HepG2 (cell line): ENCODE measurements around the gene ZNF24.

ENCODE experiments used
- ESRRA ChIP-seq: sonication (generic); formaldehyde crosslinking; IDR thresholded peaks from 2 replicates; pipeline ENCODE4 v1.5.1; 2020; ENCODE audit warnings: mild to moderate bottlenecking, low read depth, missing genetic modification reagents
- GATAD2A ChIP-seq: IDR thresholded peaks from 2 replicates; pipeline ENCODE4 v1.6.1; 2016
- POLR2A ChIP-seq, 2 experiments: IDR thresholded peaks; 2 replicates each; pipeline ENCODE4 v1.6.1; 2011; ENCODE audit warnings: low read depth in 2 of 2, low read length in 2 of 2, mild to moderate bottlenecking in 1 of 2, moderate library complexity in 1 of 2; ENCODE audit not compliant: insufficient read depth in 1 of 2
- RAD21 ChIP-seq: fragments of 450-650 bp; formaldehyde crosslinking; IDR thresholded peaks from 2 replicates; pipeline ENCODE4 v1.5.0; 2020; ENCODE audit warnings: mild to moderate bottlenecking
- TBX2 ChIP-seq: sonication (generic); formaldehyde crosslinking; IDR thresholded peaks from 2 replicates; pipeline ENCODE4 v1.5.0; 2020; ENCODE audit warnings: missing genetic modification reagents, mild to moderate bottlenecking, borderline replicate concordance
- WIZ ChIP-seq: sonication (generic); formaldehyde crosslinking; IDR thresholded peaks from 2 replicates; pipeline ENCODE4 v1.5.1; 2020; ENCODE audit warnings: mild to moderate bottlenecking, missing genetic modification reagents
- ZNF24 ChIP-seq: fragments of 450-650 bp; IDR thresholded peaks from 2 replicates; pipeline ENCODE4 v1.6.1; 2017; ENCODE audit warnings: antibody characterized with exemption, mild to moderate bottlenecking
- ZNF460 ChIP-seq: sonication (generic); formaldehyde crosslinking; IDR thresholded peaks from 2 replicates; pipeline ENCODE4 v1.5.1; 2020; ENCODE audit warnings: missing genetic modification reagents, mild to moderate bottlenecking, borderline replicate concordance
- ZNF614 ChIP-seq: IDR thresholded peaks from 2 replicates; pipeline ENCODE4 v1.6.1; 2018; ENCODE audit warnings: missing biosample characterization, missing genetic modification reagents, inconsistent platforms, borderline replicate concordance
- TF ChIP-seq, protein P1 (sequence below): sonication (generic); formaldehyde crosslinking; IDR thresholded peaks from 2 replicates; pipeline ENCODE4 v1.5.0; 2020; ENCODE audit warnings: mild to moderate bottlenecking, missing genetic modification reagents, moderate library complexity
- TF ChIP-seq, protein P2 (sequence below): sonication (generic); formaldehyde crosslinking; IDR thresholded peaks from 2 replicates; pipeline ENCODE4 v1.5.1; 2020; ENCODE audit warnings: missing genetic modification reagents, mild to moderate bottlenecking, borderline replicate concordance
- TF ChIP-seq, protein P3 (sequence below): sonication (generic); formaldehyde crosslinking; IDR thresholded peaks from 2 replicates; pipeline ENCODE4 v1.4.0; 2020; ENCODE audit warnings: missing genetic modification reagents
- TF ChIP-seq, protein P4 (sequence below): sonication (generic); formaldehyde crosslinking; IDR thresholded peaks from 2 replicates; pipeline ENCODE4 v1.9.0; 2021; ENCODE audit warnings: missing genetic modification reagents, mild to moderate bottlenecking, borderline replicate concordance

DNA sequence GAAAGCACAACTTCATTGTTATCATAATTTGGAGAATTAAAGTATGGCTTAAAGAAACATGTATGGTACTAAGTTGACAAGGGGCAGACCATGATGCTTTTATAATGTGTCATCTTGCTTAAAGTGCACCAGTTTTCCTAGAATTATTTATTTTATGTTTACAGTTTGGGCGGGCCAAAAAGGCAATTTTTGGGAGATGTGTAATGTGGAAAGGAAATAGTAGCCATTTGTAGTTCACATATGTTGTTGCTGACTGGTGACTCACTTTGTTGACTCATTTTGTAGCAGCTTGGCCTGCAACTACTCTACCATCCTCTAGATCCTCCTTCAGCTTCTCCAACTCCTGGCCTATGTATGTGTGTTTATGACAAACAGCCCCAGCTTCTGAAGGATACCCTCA is 61.9 kb downstream of the ZNF24 start:
- TF ChIP-seq ESRRA (CRISPR knock-in tag) (no peak), TBX2 (no peak), ZNF24 (no peak), ZNF614 (CRISPR knock-in tag) (no peak), POLR2A (IDR thresholded peaks at IDR 0.05; ENCODE audit: insufficient read depth in 1 of 2, low read depth in 2 of 2, low read length in 2 of 2) (no peak), RAD21 (CRISPR knock-in tag) (no peak), WIZ (CRISPR knock-in tag) (no peak), GATAD2A (CRISPR knock-in tag) (no peak), ZNF460 (CRISPR knock-in tag) (no peak)
- TF ChIP-seq, protein P1, sequence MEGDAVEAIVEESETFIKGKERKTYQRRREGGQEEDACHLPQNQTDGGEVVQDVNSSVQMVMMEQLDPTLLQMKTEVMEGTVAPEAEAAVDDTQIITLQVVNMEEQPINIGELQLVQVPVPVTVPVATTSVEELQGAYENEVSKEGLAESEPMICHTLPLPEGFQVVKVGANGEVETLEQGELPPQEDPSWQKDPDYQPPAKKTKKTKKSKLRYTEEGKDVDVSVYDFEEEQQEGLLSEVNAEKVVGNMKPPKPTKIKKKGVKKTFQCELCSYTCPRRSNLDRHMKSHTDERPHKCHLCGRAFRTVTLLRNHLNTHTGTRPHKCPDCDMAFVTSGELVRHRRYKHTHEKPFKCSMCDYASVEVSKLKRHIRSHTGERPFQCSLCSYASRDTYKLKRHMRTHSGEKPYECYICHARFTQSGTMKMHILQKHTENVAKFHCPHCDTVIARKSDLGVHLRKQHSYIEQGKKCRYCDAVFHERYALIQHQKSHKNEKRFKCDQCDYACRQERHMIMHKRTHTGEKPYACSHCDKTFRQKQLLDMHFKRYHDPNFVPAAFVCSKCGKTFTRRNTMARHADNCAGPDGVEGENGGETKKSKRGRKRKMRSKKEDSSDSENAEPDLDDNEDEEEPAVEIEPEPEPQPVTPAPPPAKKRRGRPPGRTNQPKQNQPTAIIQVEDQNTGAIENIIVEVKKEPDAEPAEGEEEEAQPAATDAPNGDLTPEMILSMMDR (CRISPR knock-in tag), result no peak
- TF ChIP-seq, protein P2, sequence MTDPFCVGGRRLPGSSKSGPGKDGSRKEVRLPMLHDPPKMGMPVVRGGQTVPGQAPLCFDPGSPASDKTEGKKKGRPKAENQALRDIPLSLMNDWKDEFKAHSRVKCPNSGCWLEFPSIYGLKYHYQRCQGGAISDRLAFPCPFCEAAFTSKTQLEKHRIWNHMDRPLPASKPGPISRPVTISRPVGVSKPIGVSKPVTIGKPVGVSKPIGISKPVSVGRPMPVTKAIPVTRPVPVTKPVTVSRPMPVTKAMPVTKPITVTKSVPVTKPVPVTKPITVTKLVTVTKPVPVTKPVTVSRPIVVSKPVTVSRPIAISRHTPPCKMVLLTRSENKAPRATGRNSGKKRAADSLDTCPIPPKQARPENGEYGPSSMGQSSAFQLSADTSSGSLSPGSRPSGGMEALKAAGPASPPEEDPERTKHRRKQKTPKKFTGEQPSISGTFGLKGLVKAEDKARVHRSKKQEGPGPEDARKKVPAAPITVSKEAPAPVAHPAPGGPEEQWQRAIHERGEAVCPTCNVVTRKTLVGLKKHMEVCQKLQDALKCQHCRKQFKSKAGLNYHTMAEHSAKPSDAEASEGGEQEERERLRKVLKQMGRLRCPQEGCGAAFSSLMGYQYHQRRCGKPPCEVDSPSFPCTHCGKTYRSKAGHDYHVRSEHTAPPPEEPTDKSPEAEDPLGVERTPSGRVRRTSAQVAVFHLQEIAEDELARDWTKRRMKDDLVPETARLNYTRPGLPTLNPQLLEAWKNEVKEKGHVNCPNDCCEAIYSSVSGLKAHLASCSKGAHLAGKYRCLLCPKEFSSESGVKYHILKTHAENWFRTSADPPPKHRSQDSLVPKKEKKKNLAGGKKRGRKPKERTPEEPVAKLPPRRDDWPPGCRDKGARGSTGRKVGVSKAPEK, result no peak
- TF ChIP-seq, protein P3, sequence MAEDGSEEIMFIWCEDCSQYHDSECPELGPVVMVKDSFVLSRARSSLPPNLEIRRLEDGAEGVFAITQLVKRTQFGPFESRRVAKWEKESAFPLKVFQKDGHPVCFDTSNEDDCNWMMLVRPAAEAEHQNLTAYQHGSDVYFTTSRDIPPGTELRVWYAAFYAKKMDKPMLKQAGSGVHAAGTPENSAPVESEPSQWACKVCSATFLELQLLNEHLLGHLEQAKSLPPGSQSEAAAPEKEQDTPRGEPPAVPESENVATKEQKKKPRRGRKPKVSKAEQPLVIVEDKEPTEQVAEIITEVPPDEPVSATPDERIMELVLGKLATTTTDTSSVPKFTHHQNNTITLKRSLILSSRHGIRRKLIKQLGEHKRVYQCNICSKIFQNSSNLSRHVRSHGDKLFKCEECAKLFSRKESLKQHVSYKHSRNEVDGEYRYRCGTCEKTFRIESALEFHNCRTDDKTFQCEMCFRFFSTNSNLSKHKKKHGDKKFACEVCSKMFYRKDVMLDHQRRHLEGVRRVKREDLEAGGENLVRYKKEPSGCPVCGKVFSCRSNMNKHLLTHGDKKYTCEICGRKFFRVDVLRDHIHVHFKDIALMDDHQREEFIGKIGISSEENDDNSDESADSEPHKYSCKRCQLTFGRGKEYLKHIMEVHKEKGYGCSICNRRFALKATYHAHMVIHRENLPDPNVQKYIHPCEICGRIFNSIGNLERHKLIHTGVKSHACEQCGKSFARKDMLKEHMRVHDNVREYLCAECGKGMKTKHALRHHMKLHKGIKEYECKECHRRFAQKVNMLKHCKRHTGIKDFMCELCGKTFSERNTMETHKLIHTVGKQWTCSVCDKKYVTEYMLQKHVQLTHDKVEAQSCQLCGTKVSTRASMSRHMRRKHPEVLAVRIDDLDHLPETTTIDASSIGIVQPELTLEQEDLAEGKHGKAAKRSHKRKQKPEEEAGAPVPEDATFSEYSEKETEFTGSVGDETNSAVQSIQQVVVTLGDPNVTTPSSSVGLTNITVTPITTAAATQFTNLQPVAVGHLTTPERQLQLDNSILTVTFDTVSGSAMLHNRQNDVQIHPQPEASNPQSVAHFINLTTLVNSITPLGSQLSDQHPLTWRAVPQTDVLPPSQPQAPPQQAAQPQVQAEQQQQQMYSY (CRISPR knock-in tag), result no peak
- TF ChIP-seq, protein P4, sequence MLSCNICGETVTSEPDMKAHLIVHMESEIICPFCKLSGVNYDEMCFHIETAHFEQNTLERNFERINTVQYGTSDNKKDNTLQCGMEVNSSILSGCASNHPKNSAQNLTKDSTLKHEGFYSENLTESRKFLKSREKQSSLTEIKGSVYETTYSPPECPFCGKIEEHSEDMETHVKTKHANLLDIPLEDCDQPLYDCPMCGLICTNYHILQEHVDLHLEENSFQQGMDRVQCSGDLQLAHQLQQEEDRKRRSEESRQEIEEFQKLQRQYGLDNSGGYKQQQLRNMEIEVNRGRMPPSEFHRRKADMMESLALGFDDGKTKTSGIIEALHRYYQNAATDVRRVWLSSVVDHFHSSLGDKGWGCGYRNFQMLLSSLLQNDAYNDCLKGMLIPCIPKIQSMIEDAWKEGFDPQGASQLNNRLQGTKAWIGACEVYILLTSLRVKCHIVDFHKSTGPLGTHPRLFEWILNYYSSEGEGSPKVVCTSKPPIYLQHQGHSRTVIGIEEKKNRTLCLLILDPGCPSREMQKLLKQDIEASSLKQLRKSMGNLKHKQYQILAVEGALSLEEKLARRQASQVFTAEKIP (CRISPR knock-in tag), result no peak
